ENCODE measurements around the gene NUP153.

- TF ChIP-seq, protein P1, sequence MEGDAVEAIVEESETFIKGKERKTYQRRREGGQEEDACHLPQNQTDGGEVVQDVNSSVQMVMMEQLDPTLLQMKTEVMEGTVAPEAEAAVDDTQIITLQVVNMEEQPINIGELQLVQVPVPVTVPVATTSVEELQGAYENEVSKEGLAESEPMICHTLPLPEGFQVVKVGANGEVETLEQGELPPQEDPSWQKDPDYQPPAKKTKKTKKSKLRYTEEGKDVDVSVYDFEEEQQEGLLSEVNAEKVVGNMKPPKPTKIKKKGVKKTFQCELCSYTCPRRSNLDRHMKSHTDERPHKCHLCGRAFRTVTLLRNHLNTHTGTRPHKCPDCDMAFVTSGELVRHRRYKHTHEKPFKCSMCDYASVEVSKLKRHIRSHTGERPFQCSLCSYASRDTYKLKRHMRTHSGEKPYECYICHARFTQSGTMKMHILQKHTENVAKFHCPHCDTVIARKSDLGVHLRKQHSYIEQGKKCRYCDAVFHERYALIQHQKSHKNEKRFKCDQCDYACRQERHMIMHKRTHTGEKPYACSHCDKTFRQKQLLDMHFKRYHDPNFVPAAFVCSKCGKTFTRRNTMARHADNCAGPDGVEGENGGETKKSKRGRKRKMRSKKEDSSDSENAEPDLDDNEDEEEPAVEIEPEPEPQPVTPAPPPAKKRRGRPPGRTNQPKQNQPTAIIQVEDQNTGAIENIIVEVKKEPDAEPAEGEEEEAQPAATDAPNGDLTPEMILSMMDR (IDR thresholded peaks at IDR 0.05), result no peak
- no peak for TF ChIP-seq POLR2A (IDR thresholded peaks at IDR 0.05)
Measured at GRCh38 chr6:17662585-17662984, 44.1 kb downstream of the NUP153 start.

All from lower leg skin (tissue), 3 donors.